Astrocyte of the spinal cord (primary cell): ENCODE measurements around the gene MBNL1.

Experiments
- DNase-seq: peaks from one replicate; pipeline ENCODE4 v3.0.0; 2011; ENCODE audit warnings: low read depth, low spot score
- H3K4me3 ChIP-seq: 2 replicates; pipeline ENCODE4 v1.5.1; 2011; ENCODE audit warnings: low read depth, mild to moderate bottlenecking, low read length, moderate library complexity
- CTCF ChIP-seq: IDR thresholded peaks from 2 replicates; pipeline ENCODE4 v1.5.1; 2012; ENCODE audit warnings: low read depth, mild to moderate bottlenecking, low read length, inconsistent platforms
- in situ Hi-C: cut with HindIII; loops from 2 replicates; pipeline ENCODE4 v1.10.0; 2017; ENCODE audit warnings: low sequenced_read_pairs

Gene MBNL1

GRCh38 chr3:152256851-152257562 is 11.7 kb upstream of the MBNL1 start:
- no peak for TF ChIP-seq CTCF
- no peak for DNase-seq
- H3K4me3 ChIP-seq = no peak overlapping the region
- in situ Hi-C loops = no loop called here

- in situ Hi-C loops = no loop called here
Observed at GRCh38 chr3:152257563-152258035, 11.1 kb upstream of the MBNL1 start.

GRCh38 chr3:152258448-152259393 is 10.0 kb upstream of the MBNL1 start:
- in situ Hi-C loops = no loop called here
- TF ChIP-seq CTCF = no peak
- H3K4me3 ChIP-seq = no peak overlapping the region
- peak; percentile 95 for DNase-seq

More at GRCh38 chr3:152257563-152258035, 11.1 kb upstream of the MBNL1 start:
- peak; percentile 53 for DNase-seq
- H3K4me3 ChIP-seq = no peak overlapping the region
- no peak for TF ChIP-seq CTCF

- in situ Hi-C loops = no loop called here
- no peak for TF ChIP-seq CTCF
- DNase-seq = no peak
- no peak overlapping the region for H3K4me3 ChIP-seq
Observed at GRCh38 chr3:152259468-152259867, 9.3 kb upstream of the MBNL1 start.

- DNase-seq = peak; percentile 45
- no peak overlapping the region for H3K4me3 ChIP-seq
- TF ChIP-seq CTCF = no peak
- in situ Hi-C loops = no loop called here
Observed at GRCh38 chr3:152260026-152260425, 8.7 kb upstream of the MBNL1 start.

- H3K4me3 ChIP-seq = no peak overlapping the region
- TF ChIP-seq CTCF = no peak
- in situ Hi-C loops = no loop called here
- no peak for DNase-seq
Observed at GRCh38 chr3:152260529-152260928, 8.2 kb upstream of the MBNL1 start.
